IPS-NIHi7 (cell line): ENCODE data around the gene CAVIN1.
"Not testable (repeated sequence)": the region's sequence is repeated elsewhere in the genome, so short reads cannot be mapped to it uniquely, and the experiment has no call there.

ENCODE experiments used
- DNase-seq: peaks from one replicate; pipeline ENCODE4 v3.0.0; 2012; ENCODE audit warnings: mixed read lengths; ENCODE audit errors: extremely low spot score

Gene CAVIN1

GRCh38 chr17:42405076-42405475 is 18.0 kb downstream of the CAVIN1 start:
- DNase-seq, result no peak

DNA sequence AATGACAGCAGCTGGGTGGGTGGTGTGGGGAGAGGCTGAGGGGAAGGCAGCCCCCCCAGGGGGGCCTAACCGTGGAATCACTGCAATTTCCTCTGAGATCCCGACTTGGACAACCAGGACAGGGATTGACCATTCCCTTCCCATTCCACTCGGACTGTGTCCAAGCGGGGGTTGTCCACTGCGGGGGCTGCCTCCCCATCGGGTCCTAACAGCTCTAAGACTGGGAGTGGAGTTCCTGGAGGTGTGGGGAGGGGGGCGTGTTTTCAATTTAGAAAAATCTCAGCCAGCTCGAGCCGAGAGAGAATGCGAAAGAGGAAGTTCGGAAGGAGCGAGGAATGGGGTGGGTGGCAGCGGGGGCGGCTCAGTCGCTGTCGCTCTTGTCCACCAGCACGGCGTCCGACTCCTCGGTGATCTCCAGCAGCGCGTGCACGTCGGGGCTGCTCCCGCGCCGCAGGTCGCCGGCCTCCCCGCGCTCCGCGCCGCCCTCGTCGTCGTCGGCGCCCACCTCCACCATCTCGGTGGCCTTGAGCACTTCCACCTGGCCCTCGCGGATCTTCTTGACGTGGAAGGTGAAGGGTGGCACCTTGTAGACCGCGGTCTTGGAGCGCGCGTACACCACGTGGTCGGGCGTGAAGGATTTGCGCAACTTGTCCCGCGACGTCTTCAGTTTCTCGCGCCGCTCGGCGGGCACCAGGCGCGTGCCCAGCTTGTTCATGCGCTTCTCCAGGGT is 18.6 kb downstream of the CAVIN1 start:
- no peak for DNase-seq

- DNase-seq, result peak; percentile 61
Observed at GRCh38 chr17:42403150-42403549, 19.9 kb downstream of the CAVIN1 start.

GRCh38 chr17:42402117-42402516 is 20.9 kb downstream of the CAVIN1 start:
- DNase-seq, result no peak

GRCh38 chr17:42400844-42401375 is 22.1 kb downstream of the CAVIN1 start:
- DNase-seq, result not testable (repeated sequence)

DNA sequence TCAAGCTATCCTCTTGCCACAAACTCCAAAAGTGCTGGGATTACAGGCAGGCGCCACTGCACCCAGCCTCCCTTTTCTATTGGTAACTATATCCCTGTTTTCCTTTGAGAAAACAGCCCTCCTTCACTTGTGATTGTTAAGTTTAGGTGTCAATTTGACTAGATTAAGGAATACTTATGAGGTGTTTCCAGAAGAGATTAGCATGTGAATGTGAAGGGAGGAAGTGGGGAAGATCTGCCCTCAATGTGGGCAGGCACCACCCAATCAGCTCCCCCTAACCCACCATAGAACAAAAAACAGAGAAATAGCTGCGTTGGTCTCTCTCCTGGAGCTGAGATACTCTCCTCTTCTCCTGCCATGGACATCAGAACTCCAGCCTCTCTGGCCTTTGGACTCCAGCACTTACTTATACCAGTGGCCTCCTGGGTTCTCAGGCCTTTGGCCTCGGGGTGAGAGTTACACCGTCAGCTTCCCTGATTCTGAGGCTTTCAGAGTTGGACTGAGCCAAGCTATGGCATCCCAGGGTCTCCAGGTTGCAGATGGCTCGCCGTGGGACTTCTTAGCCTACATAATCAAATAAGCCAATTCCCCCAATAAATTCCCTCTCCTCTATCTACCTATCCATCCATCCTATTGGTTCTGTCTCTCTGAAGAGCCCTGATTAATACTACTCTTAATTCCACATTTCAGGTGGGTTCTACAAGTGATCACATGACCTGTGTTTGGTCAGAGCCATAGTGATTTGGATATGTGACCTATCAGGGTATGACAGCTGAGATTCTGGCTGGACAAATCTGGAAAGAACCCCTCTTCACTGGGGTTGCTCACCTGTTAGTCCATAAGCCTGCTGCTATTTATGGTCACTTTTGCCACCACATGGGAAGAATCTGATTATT is 22.9 kb downstream of the CAVIN1 start:
- no peak for DNase-seq

DNA sequence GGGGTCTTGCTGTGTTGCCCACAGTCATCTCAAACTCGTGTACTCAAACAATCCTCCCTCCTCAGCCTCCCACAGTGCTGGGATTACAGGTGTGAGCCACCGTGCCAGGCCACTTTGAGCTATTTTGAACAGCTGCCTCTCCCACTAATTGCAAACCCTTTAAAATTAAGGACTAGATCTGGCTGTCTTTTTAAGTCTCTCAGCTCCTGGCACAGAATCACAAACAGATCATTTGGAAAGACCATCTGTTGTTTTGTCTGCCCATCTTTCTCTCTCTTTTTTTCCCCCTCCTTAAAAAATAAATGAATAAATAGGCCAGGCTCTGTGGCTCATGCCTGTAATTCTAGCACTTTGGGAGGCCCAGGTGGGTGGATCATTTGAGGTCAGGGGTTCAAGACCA is 23.9 kb downstream of the CAVIN1 start:
- no peak for DNase-seq

GRCh38 chr17:42395601-42396000 is 27.5 kb downstream of the CAVIN1 start:
- not testable (repeated sequence) for DNase-seq

DNA sequence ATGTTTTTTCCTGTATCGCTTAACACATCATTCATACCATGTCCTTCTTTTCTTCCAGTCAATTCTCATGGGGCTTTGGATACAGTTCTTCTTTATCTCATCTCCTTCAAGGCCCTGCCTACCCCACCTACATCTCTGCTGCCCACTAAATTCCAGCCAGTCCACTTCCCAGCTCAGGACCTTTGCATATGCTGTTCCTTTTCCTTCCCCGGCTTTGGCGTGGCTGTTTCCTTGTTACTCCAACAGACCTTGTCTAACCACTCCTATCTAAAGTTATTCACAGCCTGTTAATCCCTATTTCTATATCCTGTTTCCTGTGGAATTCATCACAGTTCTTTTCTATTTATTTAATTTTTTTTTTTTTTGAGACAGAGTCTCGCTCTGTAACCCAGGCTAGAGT is 28.2 kb downstream of the CAVIN1 start:
- DNase-seq, result no peak

- DNase-seq, result no peak
Observed at GRCh38 chr17:42392692-42393415, 30.2 kb downstream of the CAVIN1 start.

- not testable (repeated sequence) for DNase-seq
Observed at GRCh38 chr17:42391439-42391838, 31.6 kb downstream of the CAVIN1 start.

DNA sequence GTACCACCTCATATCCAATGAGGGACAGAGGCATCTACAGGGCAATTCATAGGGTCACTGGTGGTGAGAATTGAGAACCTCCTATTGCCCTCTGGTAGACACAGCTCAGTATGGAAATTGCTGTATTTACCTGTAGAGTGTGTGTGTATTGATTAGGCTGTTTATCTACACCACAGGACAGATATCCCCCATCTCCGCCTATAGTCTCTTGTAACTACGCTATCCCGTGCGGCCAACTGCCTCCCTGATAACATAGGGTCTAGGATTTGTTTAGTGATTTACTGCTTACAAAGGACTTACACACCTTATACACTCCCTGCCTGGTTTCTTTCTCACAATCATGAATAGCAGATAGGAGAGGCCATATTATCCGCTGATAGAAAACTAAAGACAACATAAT is 33.2 kb downstream of the CAVIN1 start:
- DNase-seq, result no peak

- DNase-seq, result no peak
Observed at GRCh38 chr17:42389135-42389417, 34.0 kb downstream of the CAVIN1 start.

GRCh38 chr17:42388381-42389134 is 34.5 kb downstream of the CAVIN1 start, which contains the start of gene STAT3:
Gene STAT3 (minus strand): TSS chr17:42388442. CDS start chr17:42348516, 39,926 bp downstream.
- peak; percentile 99 for DNase-seq

DNA sequence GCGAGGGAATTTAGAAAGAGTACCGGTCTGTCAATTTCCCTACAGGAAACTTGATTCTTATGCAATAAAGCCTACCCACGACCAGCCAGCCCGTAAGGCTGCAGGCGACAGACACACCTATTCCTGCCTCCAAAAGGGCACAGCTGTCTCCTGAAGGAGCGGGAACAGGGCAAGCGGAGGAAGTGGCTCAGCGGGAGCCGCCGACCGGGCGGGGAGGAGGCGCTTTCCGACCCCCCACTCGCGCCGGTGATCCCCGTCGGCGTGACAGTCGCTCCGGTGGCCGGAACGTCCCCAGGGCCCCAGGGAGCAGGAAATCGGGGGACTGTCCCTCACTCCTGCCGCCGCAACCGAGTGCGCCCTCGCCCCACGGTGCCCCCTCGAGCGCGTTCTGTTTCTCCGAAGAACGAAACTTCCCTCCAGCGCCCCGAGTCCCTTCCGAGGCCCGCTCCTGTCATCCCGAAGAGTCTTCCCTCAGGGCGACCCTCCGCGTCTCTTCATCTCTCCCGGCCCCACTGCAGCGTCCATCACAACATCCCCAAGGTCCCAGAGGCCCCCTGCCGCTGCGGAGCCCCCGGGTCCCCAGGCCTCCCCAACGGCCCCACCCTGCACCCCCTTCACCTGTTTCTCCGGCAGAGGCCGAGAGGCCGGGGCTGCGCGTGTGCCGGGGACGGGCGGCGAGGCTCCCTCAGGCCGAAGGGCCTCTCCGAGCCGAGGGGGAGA is 35.2 kb downstream of the CAVIN1 start:
- peak; percentile 68 for DNase-seq

- no peak for DNase-seq
Observed at GRCh38 chr17:42386777-42387657, 36.0 kb downstream of the CAVIN1 start.

DNA sequence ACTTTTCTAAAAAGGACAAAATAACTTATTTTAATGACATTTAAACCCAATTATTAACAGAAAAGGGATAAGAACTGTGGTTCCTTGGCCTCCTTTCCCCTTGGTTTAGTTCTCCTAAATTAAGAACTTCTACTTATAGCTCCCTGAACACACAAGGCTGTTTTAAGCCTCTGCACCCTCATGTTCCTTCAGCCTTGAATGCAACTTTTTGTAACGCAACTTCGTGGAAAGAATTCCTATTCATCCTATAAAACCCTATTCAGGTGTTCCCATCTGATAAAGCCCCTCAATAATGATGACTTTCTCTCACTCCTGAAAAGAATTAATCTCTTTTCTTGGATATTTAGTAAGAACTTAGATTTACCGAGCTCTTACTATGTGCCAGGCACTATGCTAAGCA is 41.2 kb downstream of the CAVIN1 start:
- DNase-seq, result no peak

- DNase-seq, result no peak
Observed at GRCh38 chr17:42380935-42381334, 42.1 kb downstream of the CAVIN1 start.

- no peak for DNase-seq
Observed at GRCh38 chr17:42378959-42379594, 44.0 kb downstream of the CAVIN1 start.
